Measurements from ENCODE around the gene TSKS.

The TSKS gene

GRCh38 chr19:49763230-49763629, at the start of gene TSKS:
TSKS (minus strand) TSS chr19:49763306; CDS start chr19:49763247, 59 bp downstream.
- DNase-seq (ENCODE audit: low spot score): no peak

- DNase-seq (ENCODE audit: low spot score): no peak
Observed at GRCh38 chr19:49812452-49812996, 49.4 kb upstream of the TSKS start.

- DNase-seq (ENCODE audit: low spot score): no peak
Observed at GRCh38 chr19:49811328-49811727, 48.2 kb upstream of the TSKS start.

GRCh38 chr19:49809941-49810389, 46.9 kb upstream of the TSKS start:
- DNase-seq (ENCODE audit: low spot score): no peak

GRCh38 chr19:49809160-49809940, 46.2 kb upstream of the TSKS start:
- peak; percentile 38 for DNase-seq (ENCODE audit: low spot score)

GRCh38 chr19:49808711-49809159, 45.6 kb upstream of the TSKS start:
- peak; percentile 89 for DNase-seq (ENCODE audit: low spot score)

GRCh38 chr19:49807904-49808675, 45.0 kb upstream of the TSKS start:
- no peak for DNase-seq (ENCODE audit: low spot score)

GRCh38 chr19:49807058-49807903, 44.2 kb upstream of the TSKS start:
- DNase-seq (ENCODE audit: low spot score): no peak

- DNase-seq (ENCODE audit: low spot score): no peak
Observed at GRCh38 chr19:49806620-49806959, 43.5 kb upstream of the TSKS start.

- no peak for DNase-seq (ENCODE audit: low spot score)
Observed at GRCh38 chr19:49805822-49806619, 42.9 kb upstream of the TSKS start.

GRCh38 chr19:49803529-49803856, 40.4 kb upstream of the TSKS start:
- DNase-seq (ENCODE audit: low spot score): no peak

GRCh38 chr19:49802836-49803528, 39.9 kb upstream of the TSKS start:
- no peak for DNase-seq (ENCODE audit: low spot score)

GRCh38 chr19:49801966-49802661, 39.0 kb upstream of the TSKS start:
- DNase-seq (ENCODE audit: low spot score): peak; percentile 91

GRCh38 chr19:49801401-49801888, 38.3 kb upstream of the TSKS start:
- DNase-seq (ENCODE audit: low spot score): no peak

GRCh38 chr19:49800771-49801170, 37.7 kb upstream of the TSKS start:
- no peak for DNase-seq (ENCODE audit: low spot score)

GRCh38 chr19:49799798-49800376, 36.8 kb upstream of the TSKS start:
- no peak for DNase-seq (ENCODE audit: low spot score)

GRCh38 chr19:49799271-49799797, 36.2 kb upstream of the TSKS start:
- no peak for DNase-seq (ENCODE audit: low spot score)

GRCh38 chr19:49798574-49798973, 35.5 kb upstream of the TSKS start:
- DNase-seq (ENCODE audit: low spot score): no peak

- no peak for DNase-seq (ENCODE audit: low spot score)
Observed at GRCh38 chr19:49795615-49796014, 32.5 kb upstream of the TSKS start.

GRCh38 chr19:49793561-49793840, 30.4 kb upstream of the TSKS start:
- DNase-seq (ENCODE audit: low spot score): no peak
